Measurements from ENCODE around the gene ABHD12. TPM values are rescaled to one million over a fixed set of nuclear protein-coding genes. Genes with fewer than 3 reads are reported as not detected.

The ABHD12 gene
- polyA plus RNA-seq, 6 donors from 2014 or later: 15.7 to 23.1 (median 20.3) TPM

GRCh38 chr20:25310268-25310920 is 80.2 kb downstream of the ABHD12 start:
- H3K4me1 Mint-ChIP-seq: peaks cover 12 to 25% (median 12%) of the 10 kb centered on the region in 3 donors

DNA sequence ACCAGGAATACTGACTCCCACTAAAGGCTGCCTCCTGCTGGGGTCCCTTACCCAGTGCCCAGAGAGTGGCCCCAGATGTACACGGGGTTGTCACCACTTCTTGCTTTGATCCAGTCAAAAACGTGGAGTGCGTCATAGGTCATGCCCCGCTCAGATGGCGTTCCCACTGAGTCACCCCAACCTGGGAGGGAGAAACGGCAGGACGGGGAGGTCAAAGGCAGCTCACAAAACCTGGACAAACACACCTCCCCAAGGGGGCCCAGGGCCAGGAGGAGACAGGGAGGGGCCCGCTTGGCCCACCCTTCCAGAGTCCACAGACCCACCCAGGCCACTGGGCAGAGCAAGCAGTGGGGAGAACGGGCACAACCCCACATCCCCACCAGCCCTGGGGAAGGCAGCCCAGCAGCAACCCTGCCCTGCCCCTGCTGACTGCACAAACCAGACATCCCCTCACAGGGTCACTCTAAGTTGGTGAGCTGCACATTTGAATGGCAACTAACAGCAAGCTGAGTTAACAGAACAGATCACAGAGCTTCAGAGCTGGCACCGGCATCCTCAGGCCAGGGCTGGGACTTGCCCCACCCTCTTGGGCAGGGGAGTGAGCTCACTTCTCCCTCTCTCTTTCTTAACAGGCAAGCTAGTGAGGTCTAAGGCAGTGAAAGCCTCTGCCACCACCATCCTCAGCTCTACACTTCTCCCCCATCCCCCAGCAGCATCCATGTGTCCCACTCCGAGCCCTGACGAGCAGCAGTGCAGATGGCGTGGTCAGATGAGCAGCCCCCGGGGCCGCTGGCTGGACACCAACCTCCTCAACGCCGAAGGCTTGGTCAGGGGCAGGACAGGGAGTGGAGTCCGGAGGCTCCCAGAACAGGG is 81.0 kb downstream of the ABHD12 start:
- peaks cover 12 to 20% (median 12%) of the 10 kb centered on the region in 3 donors for H3K4me1 Mint-ChIP-seq
- no peak for ATAC-seq (ENCODE audit: low read depth in 2 of 2)
- no peak for DNase-seq
- no peaks in the 10 kb centered on the region for H3K9me3 Mint-ChIP-seq
- H3K36me3 Mint-ChIP-seq: no peaks in the 10 kb centered on the region
- H3K4me3 Mint-ChIP-seq: peak overlapping the region in 2 of 8 donors; percentile 44 to 51
- no peaks in the 10 kb centered on the region for H3K27me3 Mint-ChIP-seq
- peak overlapping the region in 3 of 6 donors; percentile 60 to 81 (median 62) for H3K27ac Mint-ChIP-seq

More at GRCh38 chr20:25310268-25310920, 80.2 kb downstream of the ABHD12 start:
- H3K9me3 Mint-ChIP-seq: no peaks in the 10 kb centered on the region
- no peaks in the 10 kb centered on the region for H3K27me3 Mint-ChIP-seq
- H3K4me3 Mint-ChIP-seq: peak overlapping the region; percentile 3 to 85 (median 70)
- DNase-seq (no peak), ATAC-seq (ENCODE audit: low read depth in 2 of 2) (peak in 1 of 2 donors; percentile 25)
- no peaks in the 10 kb centered on the region for H3K36me3 Mint-ChIP-seq
- peak overlapping the region in 5 of 6 donors; percentile 5 to 96 (median 81) for H3K27ac Mint-ChIP-seq

DNA sequence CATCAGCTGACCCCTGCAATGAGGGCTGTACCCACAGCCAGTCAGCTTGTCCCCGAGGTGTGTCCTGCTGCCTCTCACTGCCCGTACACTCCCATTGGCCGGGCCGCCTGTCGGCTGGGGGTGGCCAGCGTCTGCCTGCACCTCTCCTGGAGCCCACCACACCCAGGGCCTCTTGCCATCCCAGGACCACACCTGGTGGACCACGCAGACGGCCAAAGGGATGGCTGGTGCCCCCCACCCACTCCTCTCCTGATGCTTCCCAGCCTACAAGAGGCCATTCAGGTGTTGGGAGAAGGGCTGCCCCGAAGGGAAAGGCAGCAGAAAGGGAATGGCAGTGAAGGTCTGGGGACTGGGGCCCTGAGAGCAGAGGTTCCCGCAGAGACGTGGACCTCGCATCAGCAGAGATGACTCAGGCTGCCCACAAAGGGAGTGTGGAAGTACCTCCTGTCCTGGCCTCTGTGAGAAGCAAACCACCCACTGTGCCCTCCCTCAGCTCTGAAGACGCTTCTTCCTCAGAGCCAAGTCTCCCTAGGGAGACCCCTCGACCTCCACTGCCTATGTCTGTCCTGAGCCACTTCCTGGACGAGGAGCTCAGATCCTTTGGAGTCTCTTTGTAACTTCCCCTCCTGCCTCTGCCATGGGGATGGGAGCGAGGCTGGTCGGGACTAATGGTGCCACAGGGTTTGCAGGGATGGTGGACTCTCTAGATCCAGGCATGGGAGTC is 81.8 kb downstream of the ABHD12 start:
- Mint-ChIP-seq H3K27me3 (no peaks in the 10 kb centered on the region), H3K36me3 (no peaks in the 10 kb centered on the region), H3K9me3 (no peaks in the 10 kb centered on the region), H3K4me1 (peaks cover 12 to 20% (median 12%) of the 10 kb centered on the region in 3 donors), H3K4me3 (no peak overlapping the region), H3K27ac (peak overlapping the region in 1 of 6 donors; percentile 60)
- ATAC-seq (ENCODE audit: low read depth in 2 of 2) (no peak), DNase-seq (no peak)

GRCh38 chr20:25308083-25308491 is 82.5 kb downstream of the ABHD12 start:
- no peaks in the 10 kb centered on the region for H3K9me3 Mint-ChIP-seq
- no peak overlapping the region for H3K4me3 Mint-ChIP-seq
- DNase-seq: no peak
- H3K4me1 Mint-ChIP-seq: peaks cover 12 to 20% (median 12%) of the 10 kb centered on the region in 3 donors
- H3K27me3 Mint-ChIP-seq: no peaks in the 10 kb centered on the region
- no peaks in the 10 kb centered on the region for H3K36me3 Mint-ChIP-seq
- H3K27ac Mint-ChIP-seq: no peak overlapping the region
- ATAC-seq (ENCODE audit: low read depth in 2 of 2): no peak

- no peak for DNase-seq
- Mint-ChIP-seq H3K4me3 (no peak overlapping the region), H3K27me3 (no peaks in the 10 kb centered on the region), H3K9me3 (no peaks in the 10 kb centered on the region), H3K27ac (peak overlapping the region in 1 of 6 donors; percentile 48), H3K4me1 (peaks cover 12 to 20% (median 12%) of the 10 kb centered on the region in 3 donors), H3K36me3 (no peaks in the 10 kb centered on the region)
- no peak for ATAC-seq (ENCODE audit: low read depth in 2 of 2)
Measured at GRCh38 chr20:25306991-25307903, 83.4 kb downstream of the ABHD12 start.

GRCh38 chr20:25304025-25304549 is 86.5 kb downstream of the ABHD12 start:
- DNase-seq (no peak), ATAC-seq (ENCODE audit: low read depth in 2 of 2) (no peak)
- Mint-ChIP-seq H3K4me1 (no peaks in the 10 kb centered on the region), H3K27me3 (no peaks in the 10 kb centered on the region), H3K9me3 (no peaks in the 10 kb centered on the region), H3K4me3 (no peak overlapping the region), H3K36me3 (no peaks in the 10 kb centered on the region), H3K27ac (no peak overlapping the region)

DNA sequence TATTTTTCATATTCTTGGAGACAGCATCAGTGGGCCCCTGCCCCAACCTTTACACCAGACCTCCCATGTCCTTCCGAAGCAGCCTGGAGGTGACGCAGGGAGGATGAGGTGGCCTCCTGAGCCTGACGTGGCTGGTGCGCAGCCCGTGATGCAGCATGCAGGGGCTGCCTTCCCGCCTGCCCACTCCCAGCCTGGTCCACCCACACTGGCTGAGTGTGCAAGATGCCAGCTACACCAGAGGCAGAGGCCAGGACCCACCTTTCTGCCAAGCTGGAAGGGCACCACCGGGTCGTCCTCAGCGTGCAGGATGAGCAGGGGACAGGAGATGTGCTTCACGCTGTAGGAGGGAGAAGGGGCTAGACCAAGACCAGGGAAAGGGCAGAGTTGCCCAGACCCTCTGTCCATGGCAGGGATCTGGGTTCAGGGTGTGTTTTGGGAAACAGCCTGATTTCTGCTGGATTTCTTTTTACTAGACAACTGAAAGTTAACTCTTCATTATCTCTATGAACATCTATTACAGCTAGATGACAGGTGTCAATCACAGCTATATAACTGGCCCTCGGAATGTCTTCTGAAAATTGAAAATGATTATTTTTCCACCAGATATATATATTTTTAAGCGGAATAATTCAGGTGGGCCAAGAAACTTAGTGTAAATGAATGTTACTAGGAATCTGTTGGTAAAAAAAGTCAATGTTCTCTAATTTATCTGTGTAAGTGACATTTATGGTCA is 87.2 kb downstream of the ABHD12 start:
- DNase-seq (no peak), ATAC-seq (ENCODE audit: low read depth in 2 of 2) (no peak)
- Mint-ChIP-seq H3K36me3 (no peaks in the 10 kb centered on the region), H3K27me3 (no peaks in the 10 kb centered on the region), H3K9me3 (no peaks in the 10 kb centered on the region), H3K4me1 (no peaks in the 10 kb centered on the region), H3K4me3 (no peak overlapping the region), H3K27ac (no peak overlapping the region)

GRCh38 chr20:25302596-25302995 is 88.0 kb downstream of the ABHD12 start:
- Mint-ChIP-seq H3K9me3 (no peaks in the 10 kb centered on the region), H3K27me3 (no peaks in the 10 kb centered on the region), H3K27ac (no peak overlapping the region), H3K4me1 (peaks cover 0 to 5% (median 0%) of the 10 kb centered on the region in 3 donors), H3K36me3 (no peaks in the 10 kb centered on the region), H3K4me3 (no peak overlapping the region)
- no peak for ATAC-seq (ENCODE audit: low read depth in 2 of 2)
- no peak for DNase-seq

GRCh38 chr20:25301357-25301920 is 89.2 kb downstream of the ABHD12 start:
- Mint-ChIP-seq H3K27me3 (no peaks in the 10 kb centered on the region), H3K4me1 (peaks cover 0 to 6% (median 3%) of the 10 kb centered on the region in 3 donors), H3K9me3 (no peaks in the 10 kb centered on the region), H3K27ac (peak overlapping the region in 1 of 6 donors; percentile 63), H3K36me3 (no peaks in the 10 kb centered on the region), H3K4me3 (peak overlapping the region in 1 of 8 donors; percentile 29)
- DNase-seq: no peak
- no peak for ATAC-seq (ENCODE audit: low read depth in 2 of 2)

DNA sequence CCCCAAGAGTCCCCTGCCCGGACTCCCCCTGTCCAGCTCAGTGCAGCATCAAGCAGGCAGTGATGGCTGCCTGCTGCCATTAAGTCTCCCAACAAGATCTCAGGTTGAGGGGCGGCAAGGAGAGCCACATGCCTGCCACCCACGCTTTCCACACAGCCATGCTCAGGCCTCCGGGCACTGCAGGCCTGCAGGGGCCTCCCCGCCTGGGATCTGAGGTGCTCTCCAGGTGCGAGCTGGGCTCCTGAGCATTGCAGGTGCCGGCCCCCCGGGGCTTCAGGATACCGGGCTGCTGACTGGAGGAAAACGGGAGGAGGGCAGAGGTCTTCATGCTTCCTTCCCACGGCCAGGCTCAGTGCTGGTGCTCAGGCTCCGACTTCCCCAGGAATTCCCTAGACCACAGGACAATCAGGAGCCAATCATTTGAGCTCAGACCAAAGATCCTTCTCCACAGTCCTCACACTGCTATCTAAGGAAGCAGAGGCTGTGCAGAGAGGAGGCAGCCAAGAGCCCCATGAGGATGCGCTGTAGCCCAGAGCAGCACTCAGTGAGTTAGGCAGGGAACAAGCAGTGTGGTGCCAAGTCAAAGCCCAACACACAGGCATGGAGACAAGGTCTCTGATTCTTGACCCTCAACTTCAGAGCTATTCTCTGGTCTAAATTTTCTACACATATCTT is 90.0 kb downstream of the ABHD12 start:
- Mint-ChIP-seq H3K4me3 (no peak overlapping the region), H3K9me3 (no peaks in the 10 kb centered on the region), H3K27ac (peak overlapping the region in 1 of 6 donors; percentile 44), H3K4me1 (peaks cover 0 to 6% (median 6%) of the 10 kb centered on the region in 3 donors), H3K36me3 (no peaks in the 10 kb centered on the region), H3K27me3 (no peaks in the 10 kb centered on the region)
- no peak for ATAC-seq (ENCODE audit: low read depth in 2 of 2)
- no peak for DNase-seq

DNA sequence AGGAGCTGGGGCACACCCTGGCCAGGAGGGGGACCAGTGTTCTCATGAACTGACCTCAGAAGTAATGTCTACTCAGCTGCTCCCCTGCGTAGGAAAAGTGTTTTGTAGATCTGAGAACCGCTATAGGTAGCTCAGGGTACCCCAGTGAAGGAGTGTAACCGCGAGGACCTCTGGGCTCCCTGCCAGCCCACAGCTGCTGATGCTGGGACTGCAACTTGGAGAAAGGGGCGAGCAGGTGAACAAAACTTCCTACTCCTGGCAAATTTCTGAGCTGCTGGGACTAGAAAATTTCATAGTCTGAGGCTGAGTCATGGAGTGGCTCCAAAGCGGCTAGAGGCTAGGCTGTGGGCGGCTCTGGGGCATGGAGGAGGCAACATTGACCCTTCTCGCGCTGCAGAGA is 90.8 kb downstream of the ABHD12 start:
- Mint-ChIP-seq H3K4me1 (peaks cover 0 to 6% (median 6%) of the 10 kb centered on the region in 3 donors), H3K36me3 (no peaks in the 10 kb centered on the region), H3K4me3 (no peak overlapping the region), H3K9me3 (no peaks in the 10 kb centered on the region), H3K27ac (peak overlapping the region in 2 of 6 donors; percentile 45 to 96), H3K27me3 (no peaks in the 10 kb centered on the region)
- ATAC-seq (ENCODE audit: low read depth in 2 of 2): no peak
- no peak for DNase-seq

Measured in naive B cell (primary cell).